Muscle layer of duodenum (tissue), 2 donors: Measurements from ENCODE around the gene KCNQ2.

Experiments used
- H3K27ac ChIP-seq: one replicate; pipeline ENCODE4 v1.7.0; 2013; ENCODE audit warnings: mild to moderate bottlenecking, low read length
- H3K27me3 ChIP-seq: one replicate; pipeline ENCODE4 v1.7.0; 2013; ENCODE audit warnings: low read depth, mild to moderate bottlenecking, control low read depth, low read length
- H3K36me3 ChIP-seq, 2 donors: one replicate each; pipeline ENCODE4 v1.7.0; 2013; ENCODE audit warnings: low read length in 2 of 2, control low read depth in 1 of 2, mild to moderate bottlenecking in 1 of 2; ENCODE audit not compliant: insufficient read depth in 2 of 2, control insufficient read depth in 1 of 2
- H3K4me1 ChIP-seq, 2 donors: one replicate each; pipeline ENCODE4 v1.7.0; 2013; ENCODE audit warnings: low read length in 2 of 2, mild to moderate bottlenecking in 2 of 2, control low read depth in 1 of 2, moderate library complexity in 1 of 2; ENCODE audit not compliant: insufficient read depth in 2 of 2, control insufficient read depth in 1 of 2
- H3K4me3 ChIP-seq, 2 donors: one replicate each; pipeline ENCODE4 v1.7.0; 2013; ENCODE audit warnings: low read length in 2 of 2, low read depth in 1 of 2, mild to moderate bottlenecking in 1 of 2
- H3K9me3 ChIP-seq, 2 donors: one replicate each; pipeline ENCODE4 v1.7.0; 2013; ENCODE audit warnings: low read length in 2 of 2, control low read depth in 1 of 2, mild to moderate bottlenecking in 1 of 2; ENCODE audit not compliant: control insufficient read depth in 1 of 2
- donor health status: healthy.

The KCNQ2 gene

DNA sequence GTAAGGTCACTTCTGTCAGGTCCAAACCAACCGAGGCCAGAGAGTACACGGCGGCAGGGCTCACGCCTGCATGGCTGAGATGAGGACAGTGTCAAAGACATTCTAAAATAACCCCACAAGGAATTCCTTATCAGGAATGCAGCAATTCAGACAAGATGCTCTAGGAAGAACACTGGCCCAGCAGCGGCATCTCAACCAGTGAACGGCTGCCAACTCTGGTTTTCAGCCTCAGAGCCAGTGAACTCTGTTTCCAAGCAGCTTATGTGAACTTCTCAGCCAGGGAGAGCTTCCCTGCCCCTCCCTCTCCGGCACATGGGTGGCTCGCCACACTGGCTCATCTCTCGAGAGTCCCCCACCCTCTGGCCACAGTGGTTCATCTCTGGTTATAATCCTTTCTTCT, 36.9 kb downstream of the KCNQ2 start:
- no peak overlapping the region for H3K4me3 ChIP-seq
- H3K36me3 ChIP-seq: no peaks in the 10 kb centered on the region
- no peaks in the 10 kb centered on the region for H3K9me3 ChIP-seq
- no peak overlapping the region for H3K27ac ChIP-seq
- no peaks in the 10 kb centered on the region for H3K27me3 ChIP-seq
- H3K4me1 ChIP-seq: no peaks in the 10 kb centered on the region

DNA sequence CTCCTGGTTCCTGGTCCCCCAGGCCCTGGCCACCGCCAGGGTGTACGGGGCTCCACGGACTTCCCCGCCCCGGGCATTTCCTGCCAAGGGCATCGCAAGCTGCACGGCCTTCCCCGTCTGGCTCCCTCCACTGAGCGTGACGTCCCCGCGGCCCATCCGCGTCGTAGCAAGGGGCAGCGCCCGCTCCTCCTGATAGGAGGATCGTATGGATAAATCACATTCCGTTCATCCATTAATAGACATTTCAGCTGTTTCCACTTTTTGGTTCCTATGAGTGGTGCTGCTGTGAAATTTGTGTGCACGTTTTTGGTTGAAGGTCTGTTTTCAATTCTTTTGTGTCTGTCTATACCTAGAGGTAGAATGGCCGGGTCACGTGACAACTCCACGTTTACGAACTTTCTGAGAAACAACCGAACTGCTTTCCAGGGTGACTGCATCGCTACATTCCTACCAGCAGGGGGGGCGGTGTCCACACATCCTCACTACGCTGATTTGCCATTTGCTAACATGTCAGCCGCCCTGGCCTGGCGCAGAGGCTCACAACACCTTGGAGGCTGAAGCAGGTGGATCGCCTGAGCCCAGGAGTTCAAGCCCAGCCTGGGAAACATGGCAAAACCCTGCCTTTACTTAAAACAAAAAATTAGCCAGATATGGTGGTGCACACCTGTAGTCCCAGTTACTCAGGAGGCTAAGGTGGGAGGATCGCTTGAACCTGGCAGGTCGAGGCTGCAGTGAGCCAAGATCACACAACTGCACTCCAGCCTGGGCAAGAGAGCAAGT, 37.7 kb downstream of the KCNQ2 start:
- H3K27me3 ChIP-seq: no peaks in the 10 kb centered on the region

DNA sequence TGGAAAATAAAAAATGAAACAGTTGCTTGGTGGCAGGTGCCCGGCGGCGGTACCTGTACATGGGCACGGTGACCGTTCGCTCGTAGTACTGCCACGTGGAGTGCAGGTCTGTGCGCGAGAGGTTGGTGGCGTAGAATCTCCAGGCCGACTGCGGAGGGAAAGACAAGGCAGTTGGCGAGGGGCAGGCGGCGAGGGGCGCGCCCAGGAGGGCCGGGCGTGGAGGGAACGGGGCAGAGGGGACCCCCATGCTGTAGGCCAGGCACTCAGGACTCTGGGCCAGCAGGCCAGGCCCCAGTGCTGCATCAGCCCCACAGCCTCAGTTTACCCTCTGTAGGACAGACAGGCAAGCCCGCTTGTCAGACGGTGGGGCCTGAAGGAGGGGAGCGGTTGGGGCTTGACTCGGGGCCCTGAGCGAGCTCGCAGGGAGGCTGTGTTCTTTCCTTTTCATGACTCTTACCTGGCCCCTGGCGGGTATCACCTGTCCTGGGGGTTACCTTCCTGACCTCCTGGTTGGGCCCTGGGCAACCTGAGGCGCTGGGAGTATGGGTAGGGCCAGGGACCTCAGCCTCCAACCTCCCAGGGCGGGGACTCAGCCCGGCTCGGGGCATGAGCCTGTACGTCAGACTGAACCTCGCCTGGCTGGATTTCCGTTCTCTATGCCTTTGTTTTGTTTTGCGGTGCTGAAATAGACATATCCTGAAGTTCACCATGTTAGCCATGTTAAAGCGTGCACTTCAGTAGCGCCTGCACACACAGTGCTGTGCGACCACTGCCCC, 38.5 kb downstream of the KCNQ2 start:
- H3K9me3 ChIP-seq: no peaks in the 10 kb centered on the region
- H3K27ac ChIP-seq: no peak overlapping the region
- H3K27me3 ChIP-seq: no peaks in the 10 kb centered on the region
- no peaks in the 10 kb centered on the region for H3K36me3 ChIP-seq
- no peaks in the 10 kb centered on the region for H3K4me1 ChIP-seq
- no peak overlapping the region for H3K4me3 ChIP-seq

More for the DNA sequence above, 37.7 kb downstream of the KCNQ2 start:
- Histone ChIP-seq H3K4me3 (no peak overlapping the region), H3K4me1 (no peaks in the 10 kb centered on the region), H3K9me3 (no peaks in the 10 kb centered on the region), H3K36me3 (no peaks in the 10 kb centered on the region), H3K27ac (no peak overlapping the region)

DNA sequence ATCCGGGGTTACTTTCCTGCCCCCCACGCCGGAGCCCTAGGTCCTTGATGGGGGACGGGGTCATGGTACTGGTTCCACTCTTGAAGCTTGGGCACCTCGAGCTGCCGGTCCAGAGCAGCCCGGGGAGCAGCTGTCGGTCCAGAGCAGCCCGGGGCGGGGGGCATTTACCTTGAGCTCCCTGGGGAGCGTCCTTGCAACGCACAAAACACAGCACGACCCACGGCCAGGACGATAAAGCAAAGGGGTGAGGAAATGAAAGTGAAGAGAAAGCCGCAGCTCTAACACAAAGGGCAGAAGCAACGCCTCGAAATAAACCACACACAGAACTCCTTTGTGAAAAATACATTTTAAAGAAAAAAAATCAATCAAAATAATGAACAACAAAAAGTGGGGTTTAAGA, 39.1 kb downstream of the KCNQ2 start:
- no peaks in the 10 kb centered on the region for H3K36me3 ChIP-seq
- no peaks in the 10 kb centered on the region for H3K9me3 ChIP-seq
- no peak overlapping the region for H3K4me3 ChIP-seq
- no peaks in the 10 kb centered on the region for H3K4me1 ChIP-seq
- no peak overlapping the region for H3K27ac ChIP-seq
- H3K27me3 ChIP-seq: no peaks in the 10 kb centered on the region

DNA sequence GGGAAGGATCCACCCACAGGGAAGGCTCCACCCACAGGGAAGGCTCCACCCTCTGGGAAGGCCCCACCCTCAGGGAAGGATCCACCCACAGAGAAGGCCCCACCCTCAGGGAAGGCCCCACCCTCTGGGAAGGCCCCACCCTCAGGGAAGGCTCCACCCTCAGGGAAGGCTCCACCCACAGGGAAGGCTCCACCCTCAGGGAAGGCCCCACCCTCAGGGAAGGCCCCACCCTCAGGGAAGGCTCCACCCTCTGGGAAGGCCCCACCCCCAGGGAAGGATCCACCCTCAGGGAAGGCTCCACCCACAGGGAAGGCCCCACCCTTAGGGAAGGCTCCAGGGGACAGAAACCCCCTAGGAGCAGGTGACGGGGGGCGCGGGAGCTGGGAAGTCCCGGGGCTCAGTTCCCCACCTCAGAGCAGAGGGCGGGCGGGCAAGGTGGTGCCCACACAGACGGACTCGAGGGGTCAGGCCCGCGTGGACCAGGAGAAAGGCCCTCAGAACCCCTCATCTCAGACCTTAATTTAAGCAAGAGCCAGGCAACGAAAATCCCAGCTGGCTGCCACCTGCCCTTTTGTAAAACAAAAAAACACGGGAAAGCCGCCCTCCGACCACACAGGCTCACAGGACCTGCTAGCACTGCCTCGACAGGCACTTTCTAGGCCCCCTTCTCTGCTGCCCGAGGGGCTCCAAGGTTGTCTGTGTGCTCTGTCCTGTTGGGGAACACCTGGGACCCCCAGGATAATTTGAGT, 39.7 kb downstream of the KCNQ2 start:
- H3K9me3 ChIP-seq: no peaks in the 10 kb centered on the region
- no peaks in the 10 kb centered on the region for H3K27me3 ChIP-seq
- no peak overlapping the region for H3K4me3 ChIP-seq
- H3K27ac ChIP-seq: no peak overlapping the region
- no peaks in the 10 kb centered on the region for H3K36me3 ChIP-seq
- no peaks in the 10 kb centered on the region for H3K4me1 ChIP-seq

DNA sequence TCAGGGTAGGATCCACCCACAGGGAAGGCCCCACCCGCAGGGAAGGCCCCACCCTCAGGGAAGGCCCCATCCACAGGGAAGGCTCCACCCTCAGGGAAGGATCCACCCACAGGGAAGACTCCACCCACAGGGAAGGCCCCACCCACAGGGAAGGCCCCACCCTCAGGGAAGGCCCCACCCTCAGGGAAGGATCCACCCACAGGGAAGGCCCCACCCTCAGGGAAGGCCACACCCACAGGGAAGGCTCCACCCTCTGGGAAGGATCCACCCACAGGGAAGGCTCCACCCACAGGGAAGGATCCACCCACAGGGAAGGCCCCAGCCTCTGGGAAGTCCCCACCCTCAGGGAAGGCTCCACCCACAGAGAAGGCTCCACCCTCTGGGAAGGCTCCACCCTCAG, 40.5 kb downstream of the KCNQ2 start:
- Histone ChIP-seq H3K27ac (no peak overlapping the region), H3K27me3 (no peaks in the 10 kb centered on the region), H3K36me3 (no peaks in the 10 kb centered on the region), H3K9me3 (no peaks in the 10 kb centered on the region), H3K4me1 (no peaks in the 10 kb centered on the region), H3K4me3 (no peak overlapping the region)

DNA sequence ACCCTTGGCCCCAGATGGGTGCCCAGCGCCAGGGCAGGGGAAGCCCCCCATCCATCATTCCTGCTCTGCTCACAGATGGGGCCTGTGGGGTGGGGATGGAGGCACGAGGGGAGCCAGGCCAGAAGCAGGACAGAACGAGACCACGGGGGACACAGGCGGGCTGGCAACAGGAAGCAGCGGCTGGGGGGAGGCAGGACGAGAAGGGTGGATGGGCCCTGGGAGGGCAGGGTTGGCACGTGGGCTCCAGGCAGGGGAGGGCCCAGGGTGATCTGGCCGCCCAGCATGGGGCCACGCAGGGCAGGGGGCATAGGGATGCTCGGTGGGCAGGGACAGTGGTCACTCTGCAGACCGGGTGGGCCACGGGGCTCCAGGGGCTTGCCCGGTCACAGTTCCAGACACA, 41.6 kb downstream of the KCNQ2 start:
- H3K4me3 ChIP-seq: no peak overlapping the region
- no peaks in the 10 kb centered on the region for H3K27me3 ChIP-seq
- no peaks in the 10 kb centered on the region for H3K4me1 ChIP-seq
- no peaks in the 10 kb centered on the region for H3K9me3 ChIP-seq
- no peak overlapping the region for H3K27ac ChIP-seq
- no peaks in the 10 kb centered on the region for H3K36me3 ChIP-seq

DNA sequence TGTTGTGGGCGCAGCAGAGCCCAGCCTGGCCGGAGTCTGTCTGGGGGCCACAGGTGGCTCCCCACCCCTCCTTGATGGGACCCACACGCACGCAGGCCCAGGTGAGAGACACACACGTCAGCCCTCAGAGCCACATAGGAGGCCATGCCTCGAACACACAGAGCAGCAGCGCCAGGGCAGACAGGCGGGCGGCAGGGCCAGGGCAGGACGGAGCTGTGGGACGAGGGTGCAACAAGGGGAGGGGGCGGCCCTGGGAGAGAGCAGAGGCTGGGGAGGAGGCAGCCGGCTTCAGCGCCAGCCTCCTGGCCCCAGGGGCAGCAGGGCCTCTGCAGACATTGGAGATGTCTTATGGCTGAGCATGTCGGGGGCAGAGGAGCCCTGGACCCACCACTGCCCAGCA, 42.5 kb downstream of the KCNQ2 start:
- H3K27me3 ChIP-seq: no peaks in the 10 kb centered on the region
- no peak overlapping the region for H3K4me3 ChIP-seq
- no peaks in the 10 kb centered on the region for H3K9me3 ChIP-seq
- H3K36me3 ChIP-seq: no peaks in the 10 kb centered on the region
- no peak overlapping the region for H3K27ac ChIP-seq
- no peaks in the 10 kb centered on the region for H3K4me1 ChIP-seq

DNA sequence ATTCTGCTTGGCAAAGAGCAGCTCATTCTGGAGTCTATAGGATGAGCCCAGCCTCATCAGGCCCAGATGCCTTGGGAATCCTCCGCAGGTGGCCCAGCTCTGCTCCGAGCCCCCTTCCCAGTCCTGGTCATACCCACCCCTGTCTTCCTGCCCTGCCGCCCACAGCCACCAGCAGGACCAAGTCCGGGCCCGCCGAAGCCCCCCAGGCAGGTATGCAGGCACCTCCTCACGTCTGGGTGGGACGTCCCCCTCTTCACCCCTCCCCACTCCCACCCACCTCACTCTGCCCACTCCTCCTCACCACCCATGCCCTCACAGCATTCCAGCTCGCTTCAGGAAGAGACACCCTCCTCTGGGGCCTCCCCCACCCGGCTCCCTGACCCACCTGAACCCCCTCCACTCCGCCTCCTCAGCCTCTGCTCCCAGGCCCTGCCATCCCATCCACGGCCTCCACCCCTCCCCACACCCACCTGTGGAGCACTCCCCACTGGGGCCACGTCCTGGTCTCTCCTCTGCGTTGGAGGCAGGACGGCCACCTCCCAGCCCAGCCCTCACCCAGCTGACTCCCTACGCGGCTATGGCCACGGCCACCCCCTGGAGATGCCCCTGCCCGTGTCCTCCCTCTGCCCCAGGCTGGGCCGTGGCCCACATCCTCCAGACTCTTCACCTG, 43.4 kb downstream of the KCNQ2 start:
- H3K27ac ChIP-seq: no peak overlapping the region
- H3K4me3 ChIP-seq: no peak overlapping the region
- no peaks in the 10 kb centered on the region for H3K4me1 ChIP-seq
- no peaks in the 10 kb centered on the region for H3K27me3 ChIP-seq
- no peaks in the 10 kb centered on the region for H3K36me3 ChIP-seq
- H3K9me3 ChIP-seq: no peaks in the 10 kb centered on the region

DNA sequence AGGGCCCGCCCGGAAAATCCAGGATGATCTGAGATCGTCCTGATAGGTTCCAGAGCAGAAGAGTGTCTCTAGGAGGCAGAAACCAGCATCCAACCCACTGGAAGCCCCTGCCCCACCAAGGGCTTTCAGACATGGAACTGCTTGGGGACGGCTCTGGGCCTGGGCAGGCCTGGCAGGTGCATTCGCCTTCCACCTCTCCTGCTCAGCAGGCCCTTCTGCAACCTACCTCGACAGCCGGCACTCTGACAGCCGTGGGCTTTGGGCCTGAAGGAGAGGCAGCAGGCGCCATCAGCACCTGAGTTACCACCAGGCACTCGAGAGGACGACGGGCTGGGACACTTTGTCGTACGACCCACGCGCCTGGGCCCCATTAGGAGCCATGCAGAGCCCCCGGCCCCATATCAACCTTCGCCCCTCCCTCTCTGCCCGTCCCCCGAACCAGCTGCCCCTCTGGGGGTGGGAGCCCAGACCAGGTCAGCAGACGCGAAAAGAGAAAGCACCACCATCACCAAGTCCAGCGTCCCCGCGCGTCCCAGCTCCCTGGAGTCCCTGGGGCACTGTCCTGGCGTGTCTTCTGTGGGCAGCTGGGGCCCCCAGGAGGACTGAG, 44.6 kb downstream of the KCNQ2 start:
- Histone ChIP-seq H3K4me1 (no peaks in the 10 kb centered on the region), H3K27me3 (no peaks in the 10 kb centered on the region), H3K9me3 (no peaks in the 10 kb centered on the region), H3K27ac (no peak overlapping the region), H3K36me3 (no peaks in the 10 kb centered on the region), H3K4me3 (no peak overlapping the region)

DNA sequence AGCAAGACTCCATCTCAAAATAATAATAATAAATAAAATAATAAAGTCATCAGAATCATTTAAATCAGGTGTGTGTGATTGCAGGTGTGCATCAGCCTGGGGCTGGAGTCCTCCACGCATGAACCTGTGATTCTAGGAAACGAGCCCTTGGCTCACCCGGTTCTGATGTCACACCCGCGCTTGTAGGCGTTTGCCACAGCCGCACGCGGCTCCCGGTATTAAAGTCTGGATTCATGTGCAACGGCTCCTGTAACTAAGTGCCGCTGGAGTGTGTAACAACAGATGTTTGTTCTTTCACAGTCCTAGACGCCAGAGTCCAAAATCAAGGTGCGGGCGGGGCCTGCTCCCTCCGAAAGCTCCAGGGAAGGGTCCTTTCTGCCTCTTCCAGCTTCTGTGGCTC, 45.2 kb downstream of the KCNQ2 start:
- Histone ChIP-seq H3K27ac (no peak overlapping the region), H3K4me1 (no peaks in the 10 kb centered on the region), H3K4me3 (no peak overlapping the region), H3K36me3 (no peaks in the 10 kb centered on the region), H3K9me3 (no peaks in the 10 kb centered on the region), H3K27me3 (no peaks in the 10 kb centered on the region)
